Fibroblast of pulmonary artery (primary cell): ENCODE data around the gene GNG2.

Experiments used
- DNase-seq: peaks from one replicate; pipeline ENCODE4 v3.0.0-alpha.2; 2010; ENCODE audit warnings: low read depth
- H3K4me3 ChIP-seq: replicated peaks from 2 replicates; pipeline ENCODE4 v1.5.1; 2011; ENCODE audit warnings: low read depth, mild to moderate bottlenecking, control low read depth, low read length, moderate library complexity
- TF ChIP-seq, protein P1 (sequence below): IDR thresholded peaks from 2 replicates; pipeline ENCODE4 v1.5.1; 2011; ENCODE audit warnings: mild to moderate bottlenecking, control low read depth, low read length, inconsistent platforms; ENCODE audit errors: missing control alignments

The GNG2 gene

DNA sequence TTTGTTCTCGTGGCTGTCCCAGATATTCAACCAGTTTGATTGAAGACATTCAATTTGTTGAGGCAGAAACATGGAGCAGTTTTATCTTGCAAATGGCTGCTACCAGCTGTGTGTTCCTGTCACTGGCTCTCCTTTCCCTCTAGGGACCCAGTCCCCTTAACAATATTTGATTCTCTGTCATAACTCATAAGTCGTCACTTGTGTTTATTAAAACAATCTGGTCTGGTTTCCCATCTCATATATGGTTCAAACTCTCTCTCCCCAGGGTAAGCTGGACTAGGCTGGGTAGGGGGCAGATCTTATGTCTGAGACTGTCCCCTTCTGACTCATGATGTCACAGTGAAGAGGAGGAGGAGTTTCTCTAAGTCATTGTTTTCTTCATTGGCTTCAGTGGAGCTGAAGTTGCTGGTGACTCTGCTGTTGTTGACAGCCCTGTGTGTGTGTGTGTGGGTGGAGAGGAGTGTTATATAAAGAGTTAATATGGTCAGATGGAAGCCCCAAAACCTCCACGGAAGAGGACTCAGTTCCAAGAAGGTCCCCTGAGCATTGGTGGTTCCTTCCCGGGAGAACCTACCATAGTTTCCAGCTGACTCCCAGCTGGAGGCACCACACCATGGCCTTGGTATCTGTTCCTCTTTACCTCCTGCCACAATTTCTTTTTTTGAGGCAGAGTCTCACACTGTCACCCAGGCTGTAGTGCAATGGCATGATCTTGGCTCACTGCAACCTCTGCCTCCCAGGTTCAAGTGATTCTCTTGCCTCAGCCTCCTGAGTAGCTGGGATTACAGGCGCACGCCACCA, 16.1 kb upstream of the GNG2 start:
- TF ChIP-seq, protein P1, sequence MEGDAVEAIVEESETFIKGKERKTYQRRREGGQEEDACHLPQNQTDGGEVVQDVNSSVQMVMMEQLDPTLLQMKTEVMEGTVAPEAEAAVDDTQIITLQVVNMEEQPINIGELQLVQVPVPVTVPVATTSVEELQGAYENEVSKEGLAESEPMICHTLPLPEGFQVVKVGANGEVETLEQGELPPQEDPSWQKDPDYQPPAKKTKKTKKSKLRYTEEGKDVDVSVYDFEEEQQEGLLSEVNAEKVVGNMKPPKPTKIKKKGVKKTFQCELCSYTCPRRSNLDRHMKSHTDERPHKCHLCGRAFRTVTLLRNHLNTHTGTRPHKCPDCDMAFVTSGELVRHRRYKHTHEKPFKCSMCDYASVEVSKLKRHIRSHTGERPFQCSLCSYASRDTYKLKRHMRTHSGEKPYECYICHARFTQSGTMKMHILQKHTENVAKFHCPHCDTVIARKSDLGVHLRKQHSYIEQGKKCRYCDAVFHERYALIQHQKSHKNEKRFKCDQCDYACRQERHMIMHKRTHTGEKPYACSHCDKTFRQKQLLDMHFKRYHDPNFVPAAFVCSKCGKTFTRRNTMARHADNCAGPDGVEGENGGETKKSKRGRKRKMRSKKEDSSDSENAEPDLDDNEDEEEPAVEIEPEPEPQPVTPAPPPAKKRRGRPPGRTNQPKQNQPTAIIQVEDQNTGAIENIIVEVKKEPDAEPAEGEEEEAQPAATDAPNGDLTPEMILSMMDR = no peak
- DNase-seq = no peak
- H3K4me3 ChIP-seq = no peak overlapping the region

DNA sequence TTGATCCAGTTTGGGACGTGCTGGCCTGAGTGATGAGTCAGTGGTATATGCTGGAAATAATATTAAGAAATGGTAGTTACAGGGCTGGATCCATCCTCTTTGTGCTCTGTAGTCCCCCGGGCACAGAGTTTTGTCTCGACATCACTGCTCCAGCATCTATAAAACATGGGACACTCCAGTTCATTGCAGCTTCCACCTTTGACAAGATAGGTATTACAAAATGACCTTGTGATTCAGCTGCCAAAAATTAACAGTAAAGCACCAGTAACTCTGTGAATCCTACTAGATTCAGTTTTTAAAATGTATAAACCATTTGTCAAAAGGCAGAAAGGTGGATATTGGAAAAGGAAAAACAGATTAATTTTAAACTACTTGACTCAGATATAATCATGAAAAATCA, 14.6 kb upstream of the GNG2 start:
- no peak overlapping the region for H3K4me3 ChIP-seq
- TF ChIP-seq, protein P1 = no peak
- no peak for DNase-seq

DNA sequence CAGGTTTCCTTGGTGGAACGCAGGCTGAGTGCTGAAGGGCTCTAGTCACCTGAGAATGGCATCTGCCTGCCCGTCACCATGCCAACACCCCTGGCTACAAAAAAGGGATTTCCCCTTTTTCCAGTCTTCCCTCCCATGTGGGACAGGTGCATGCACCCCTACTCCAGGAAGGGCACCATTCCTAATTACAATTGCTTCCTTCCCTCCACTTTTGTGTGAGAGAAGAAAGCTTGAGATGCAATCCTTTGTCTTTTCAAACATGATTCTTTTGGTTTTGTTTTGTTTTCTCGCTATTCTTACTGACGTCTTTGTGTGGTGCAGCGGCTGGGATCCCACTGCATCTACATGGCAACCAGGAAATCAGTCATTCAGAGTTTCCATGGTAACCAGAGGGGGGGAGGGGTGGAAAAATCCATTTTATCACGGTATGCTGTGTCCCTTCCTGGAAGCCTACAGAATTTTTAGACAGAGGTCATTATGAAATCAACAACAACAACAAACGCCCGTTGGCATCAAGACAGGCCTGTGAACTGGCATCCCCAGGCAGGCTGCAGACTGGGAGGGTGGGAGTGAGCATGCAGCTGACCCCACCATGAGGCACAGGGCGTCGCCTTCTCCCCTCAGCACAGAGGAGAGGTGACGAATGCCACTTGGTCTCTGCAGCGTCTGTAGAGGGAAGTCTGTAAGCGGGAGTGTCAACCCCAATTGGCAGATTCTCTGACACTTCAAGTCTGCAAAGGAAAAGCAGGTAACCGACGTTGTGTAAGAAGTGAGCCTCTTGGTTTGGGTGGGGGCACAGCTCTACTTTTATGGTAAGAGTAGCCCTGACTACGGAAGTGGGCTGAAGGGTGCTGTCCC, 13.6 kb upstream of the GNG2 start:
- peak; percentile 90 for DNase-seq
- peak overlapping the region; percentile 1 for H3K4me3 ChIP-seq
- TF ChIP-seq, protein P1 = no peak

DNA sequence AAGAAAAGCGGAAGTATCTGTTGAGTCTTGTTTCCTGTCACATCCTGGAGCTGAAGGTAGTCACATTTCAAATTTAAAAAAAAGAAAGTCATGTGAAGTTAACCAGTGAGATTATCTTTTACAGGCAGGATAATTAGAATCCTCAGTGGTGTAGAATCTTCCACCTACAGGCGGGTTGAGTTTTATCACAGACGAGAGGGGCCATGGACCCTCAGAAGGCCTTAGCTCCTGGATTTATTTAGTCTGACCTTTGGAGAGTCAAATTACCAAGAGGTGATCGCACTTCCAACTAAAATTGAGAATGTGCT, 13.0 kb upstream of the GNG2 start:
- H3K4me3 ChIP-seq = no peak overlapping the region
- TF ChIP-seq, protein P1 = no peak
- no peak for DNase-seq

DNA sequence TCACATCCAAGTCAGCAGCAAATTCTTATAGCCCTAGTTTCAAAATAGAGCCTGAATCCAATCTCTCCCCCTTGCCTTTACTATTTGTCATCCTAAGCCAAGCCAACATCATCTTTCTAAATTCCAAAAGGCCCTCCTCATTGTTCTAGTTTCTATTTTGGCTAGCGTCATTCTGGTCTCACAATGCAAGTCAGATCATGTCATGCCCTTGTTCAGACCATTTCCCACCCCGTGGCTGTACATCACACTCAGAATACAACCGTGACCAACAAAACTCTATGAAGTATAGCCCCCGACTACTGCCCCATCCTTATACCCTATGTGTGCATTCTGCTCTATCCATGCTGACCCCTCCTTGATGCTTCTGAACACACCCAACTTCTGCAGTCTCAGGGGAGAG, 12.3 kb upstream of the GNG2 start:
- TF ChIP-seq, protein P1 = no peak
- no peak overlapping the region for H3K4me3 ChIP-seq
- no peak for DNase-seq

DNA sequence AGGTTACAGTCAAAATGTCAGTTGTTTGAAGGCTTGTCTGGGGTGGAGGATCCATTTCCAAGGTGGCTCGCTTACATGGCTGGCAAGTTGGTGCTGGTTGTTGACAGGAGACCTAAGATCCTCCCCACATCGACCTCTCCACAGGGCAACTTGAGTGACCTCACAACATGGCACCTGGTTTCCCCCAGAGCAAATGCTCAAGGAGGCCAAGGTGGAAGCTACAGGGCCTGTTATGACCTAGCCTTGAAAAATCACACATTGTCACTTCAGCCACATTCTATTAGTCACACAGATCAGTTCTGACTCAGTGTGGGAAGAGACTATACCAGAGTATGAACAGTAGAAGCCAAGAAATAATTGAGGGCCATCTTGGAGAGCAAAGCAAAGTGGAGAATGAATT, 11.3 kb upstream of the GNG2 start:
- no peak overlapping the region for H3K4me3 ChIP-seq
- TF ChIP-seq, protein P1 = no peak
- no peak for DNase-seq
